DMS 273 treated with DMSO at 0.1 percent for 48 hours (cell line): ENCODE results near the gene HNRNPF.

Experiments
- DNase-seq: peaks from one replicate; lab custom pipeline; 2025; lab: John Stamatoyannopoulos, UW

HNRNPF gene

GRCh38 chr10:43376046-43376635 lies 32.8 kb downstream of the HNRNPF start:
- no peak for DNase-seq

- DNase-seq, result no peak
These were observed 33.5 kb downstream of the HNRNPF start for GRCh38 chr10:43375401-43376020.

GRCh38 chr10:43374194-43374593 lies 34.8 kb downstream of the HNRNPF start:
- DNase-seq, result no peak

GRCh38 chr10:43373461-43373860 lies 35.5 kb downstream of the HNRNPF start:
- no peak for DNase-seq

- no peak for DNase-seq
These were observed 36.1 kb downstream of the HNRNPF start for GRCh38 chr10:43372765-43373361.

- DNase-seq, result no peak
These were observed 37.6 kb downstream of the HNRNPF start, which contains the start of gene FXYD4 for GRCh38 chr10:43371418-43371817. Gene FXYD4, plus strand, starts transcription at chr10:43371636. Its CDS starts 2,111 bp downstream, at chr10:43373747.

- DNase-seq, result no peak
These were observed 38.2 kb downstream of the HNRNPF start for GRCh38 chr10:43370671-43371215.

- DNase-seq, result no peak
These were observed 39.1 kb downstream of the HNRNPF start for GRCh38 chr10:43369921-43370320.

- no peak for DNase-seq
These were observed 44.0 kb downstream of the HNRNPF start for GRCh38 chr10:43365001-43365400.

GRCh38 chr10:43362191-43362839 lies 46.7 kb downstream of the HNRNPF start:
- DNase-seq, result peak; percentile 42

- DNase-seq, result no peak
These were observed 47.3 kb downstream of the HNRNPF start for GRCh38 chr10:43361547-43362190.

GRCh38 chr10:43360086-43360485 lies 48.9 kb downstream of the HNRNPF start:
- no peak for DNase-seq

GRCh38 chr10:43355749-43356371 lies 53.1 kb downstream of the HNRNPF start:
- DNase-seq, result no peak

GRCh38 chr10:43354879-43355380 lies 54.1 kb downstream of the HNRNPF start:
- no peak for DNase-seq

GRCh38 chr10:43354330-43354635 lies 54.7 kb downstream of the HNRNPF start:
- DNase-seq, result no peak

- no peak for DNase-seq
These were observed 55.3 kb downstream of the HNRNPF start for GRCh38 chr10:43353495-43354329.

GRCh38 chr10:43352951-43353350 lies 56.0 kb downstream of the HNRNPF start:
- no peak for DNase-seq

GRCh38 chr10:43351301-43351700 lies 57.7 kb downstream of the HNRNPF start:
- DNase-seq, result no peak

- DNase-seq, result no peak
These were observed 58.3 kb downstream of the HNRNPF start for GRCh38 chr10:43350686-43351085.

GRCh38 chr10:43350156-43350555 lies 58.8 kb downstream of the HNRNPF start:
- DNase-seq, result no peak
